Right atrium auricular region (tissue), 2 donors: Measurements from ENCODE around the gene C10orf67. TPM values are rescaled to one million over a fixed set of nuclear protein-coding genes. Genes with fewer than 3 reads are reported as not detected.

ENCODE experiments used
- DNase-seq: peaks from one replicate; pipeline ENCODE4 v3.0.0-alpha.2; 2019; ENCODE audit warnings: low spot score
- H3K27ac ChIP-seq, 2 donors: fragments of 200-600 bp; sonication (generic); 1 replicate in 1 of 2; 2 replicates in 1 of 2; pipeline ENCODE4 v1.5.1; 2016 to 2019
- H3K27me3 ChIP-seq, 2 donors: fragments of 200-600 bp; sonication (generic); one replicate each; pipeline versions ENCODE4 v1.5.1 to v1.6.0; 2017 to 2019
- H3K36me3 ChIP-seq: fragments of 200-600 bp; sonication (generic); one replicate; pipeline ENCODE4 v1.5.1; 2016
- H3K4me1 ChIP-seq, 2 donors: fragments of 200-600 bp; sonication (generic); one replicate each; pipeline versions ENCODE4 v1.5.1 to v1.6.0; 2017 to 2019
- H3K4me3 ChIP-seq, 2 donors: fragments of 200-600 bp; sonication (generic); 1 replicate in 1 of 2; 2 replicates in 1 of 2; pipeline ENCODE4 v1.5.1; 2017 to 2019; ENCODE audit warnings: mild to moderate bottlenecking in 1 of 2, moderate library complexity in 1 of 2
- H3K9me3 ChIP-seq, 2 donors: fragments of 200-600 bp; sonication (generic); one replicate each; pipeline ENCODE4 v1.5.1; 2019
- total RNA-seq, 2 donors: library from RNA; depleted of rRNA; stranded (reverse); fragments of >200 nt; gene quantifications; one replicate each; pipeline ENCODE4 v1.1.0, GENCODE V29; 2016
- TF ChIP-seq, protein P1 (sequence below), 2 donors: fragments of 200-600 bp; sonication (generic); IDR thresholded peaks; one replicate each; pipeline ENCODE4 v1.5.1; 2019; ENCODE audit warnings: antibody characterized with exemption in 2 of 2

Gene C10orf67
- total RNA-seq, 2 donors from 2014 or later = 0.16 to 0.44 TPM

- TF ChIP-seq, protein P1, sequence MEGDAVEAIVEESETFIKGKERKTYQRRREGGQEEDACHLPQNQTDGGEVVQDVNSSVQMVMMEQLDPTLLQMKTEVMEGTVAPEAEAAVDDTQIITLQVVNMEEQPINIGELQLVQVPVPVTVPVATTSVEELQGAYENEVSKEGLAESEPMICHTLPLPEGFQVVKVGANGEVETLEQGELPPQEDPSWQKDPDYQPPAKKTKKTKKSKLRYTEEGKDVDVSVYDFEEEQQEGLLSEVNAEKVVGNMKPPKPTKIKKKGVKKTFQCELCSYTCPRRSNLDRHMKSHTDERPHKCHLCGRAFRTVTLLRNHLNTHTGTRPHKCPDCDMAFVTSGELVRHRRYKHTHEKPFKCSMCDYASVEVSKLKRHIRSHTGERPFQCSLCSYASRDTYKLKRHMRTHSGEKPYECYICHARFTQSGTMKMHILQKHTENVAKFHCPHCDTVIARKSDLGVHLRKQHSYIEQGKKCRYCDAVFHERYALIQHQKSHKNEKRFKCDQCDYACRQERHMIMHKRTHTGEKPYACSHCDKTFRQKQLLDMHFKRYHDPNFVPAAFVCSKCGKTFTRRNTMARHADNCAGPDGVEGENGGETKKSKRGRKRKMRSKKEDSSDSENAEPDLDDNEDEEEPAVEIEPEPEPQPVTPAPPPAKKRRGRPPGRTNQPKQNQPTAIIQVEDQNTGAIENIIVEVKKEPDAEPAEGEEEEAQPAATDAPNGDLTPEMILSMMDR (IDR thresholded peaks at IDR 0.05) = no peak
Observed at GRCh38 chr10:23363793-23364135, 19.2 kb upstream of the C10orf67 start.

DNA sequence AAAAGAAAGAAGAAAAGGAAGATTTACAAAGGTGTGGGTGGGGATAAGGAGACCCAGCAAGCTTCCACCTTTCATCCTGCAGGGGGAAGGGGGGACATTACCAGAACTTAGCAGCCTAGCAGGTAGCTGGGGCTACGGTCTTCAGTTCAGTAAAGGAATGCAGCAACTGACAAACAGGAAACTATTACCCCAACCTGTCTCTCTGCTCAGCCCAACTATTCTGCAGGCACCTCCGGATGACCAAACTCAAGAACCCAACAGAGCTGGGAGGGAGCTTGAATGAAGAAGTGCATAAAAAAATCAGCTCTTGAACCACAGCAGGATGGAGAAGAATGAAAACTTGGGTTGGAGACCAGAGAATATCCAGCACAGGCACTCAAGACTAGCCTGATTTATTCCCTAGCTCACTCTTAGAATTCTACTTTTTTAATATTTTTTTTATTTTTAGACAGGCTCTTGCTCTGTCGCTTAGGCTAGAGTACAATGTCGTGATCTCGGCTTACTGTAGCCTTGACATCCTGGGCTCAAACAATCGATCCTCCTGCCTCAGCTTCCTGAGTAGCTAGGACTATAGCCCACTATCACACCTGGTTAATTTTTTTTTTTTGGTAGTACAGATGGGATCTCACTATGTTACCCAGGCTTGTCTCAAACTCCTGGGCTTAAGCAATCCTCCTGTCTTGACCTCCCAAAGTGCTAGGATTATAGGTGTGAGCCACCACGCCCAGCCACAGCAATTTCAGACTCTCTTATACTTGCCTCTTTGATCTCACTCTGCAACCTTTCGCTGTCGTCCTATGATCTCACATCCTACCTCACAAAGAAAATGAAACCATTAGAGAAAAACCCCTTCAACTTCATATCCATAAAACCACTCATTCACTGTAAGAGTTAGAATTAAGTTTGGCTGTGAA, 18.5 kb upstream of the C10orf67 start:
- Histone ChIP-seq H3K36me3 (no peaks in the 10 kb centered on the region), H3K4me1 (no peaks in the 10 kb centered on the region), H3K27ac (no peak overlapping the region), H3K9me3 (no peaks in the 10 kb centered on the region), H3K27me3 (no peaks in the 10 kb centered on the region), H3K4me3 (no peak overlapping the region)
- DNase-seq = no peak
- TF ChIP-seq, protein P1 (IDR thresholded peaks at IDR 0.05) = no peak

More at GRCh38 chr10:23363793-23364135, 19.2 kb upstream of the C10orf67 start:
- Histone ChIP-seq H3K4me3 (no peak overlapping the region), H3K27ac (no peak overlapping the region), H3K36me3 (no peaks in the 10 kb centered on the region), H3K4me1 (no peaks in the 10 kb centered on the region), H3K9me3 (no peaks in the 10 kb centered on the region), H3K27me3 (no peaks in the 10 kb centered on the region)
- no peak for DNase-seq

DNA sequence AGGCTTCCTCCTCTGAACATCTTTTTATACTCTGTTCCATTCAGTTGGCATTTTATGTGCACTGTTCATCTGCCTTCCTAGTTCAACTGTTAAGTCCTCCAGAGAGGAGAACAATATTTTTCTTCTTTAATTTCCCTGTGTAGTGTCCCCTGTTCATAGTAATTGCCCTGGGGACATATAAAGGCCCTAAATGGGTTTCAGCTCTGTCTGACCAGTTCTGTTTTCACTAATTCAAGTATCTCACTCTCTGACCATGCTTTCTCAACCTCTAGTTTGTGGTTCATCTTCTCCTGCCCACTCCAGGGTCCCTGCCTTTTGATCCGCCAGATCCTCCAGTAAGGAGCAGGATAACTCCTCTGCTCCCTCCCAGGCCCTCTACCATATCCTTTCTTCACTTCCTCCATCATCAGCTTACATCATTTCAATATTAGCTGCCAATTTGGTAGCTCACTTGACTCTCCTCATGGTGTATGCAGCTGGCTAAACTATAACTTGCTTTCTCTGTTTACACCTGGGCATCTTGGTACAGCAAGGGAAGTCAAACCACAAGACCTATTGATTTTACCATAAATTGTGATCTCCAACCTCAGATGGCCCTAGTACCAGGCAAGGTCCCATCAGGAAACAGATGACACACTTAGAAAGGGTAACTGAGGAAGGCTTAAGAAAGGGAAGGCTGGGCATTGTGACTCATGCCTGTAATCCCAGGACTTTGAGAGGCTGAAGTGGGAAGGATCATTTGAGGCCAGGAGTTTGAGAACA, 17.7 kb upstream of the C10orf67 start:
- no peak overlapping the region for H3K27ac ChIP-seq
- H3K36me3 ChIP-seq = no peaks in the 10 kb centered on the region
- TF ChIP-seq, protein P1 (IDR thresholded peaks at IDR 0.05) = no peak
- no peak for DNase-seq
- no peaks in the 10 kb centered on the region for H3K27me3 ChIP-seq
- H3K4me1 ChIP-seq = no peaks in the 10 kb centered on the region
- no peaks in the 10 kb centered on the region for H3K9me3 ChIP-seq
- no peak overlapping the region for H3K4me3 ChIP-seq

- Histone ChIP-seq H3K27ac (no peak overlapping the region), H3K9me3 (no peaks in the 10 kb centered on the region), H3K36me3 (no peaks in the 10 kb centered on the region), H3K4me3 (no peak overlapping the region), H3K4me1 (no peaks in the 10 kb centered on the region), H3K27me3 (no peaks in the 10 kb centered on the region)
- TF ChIP-seq, protein P1 (IDR thresholded peaks at IDR 0.05) = no peak
- no peak for DNase-seq
Observed at GRCh38 chr10:23361665-23362064, 17.1 kb upstream of the C10orf67 start.

GRCh38 chr10:23359692-23360380, 15.2 kb upstream of the C10orf67 start:
- no peak overlapping the region for H3K27ac ChIP-seq
- no peak overlapping the region for H3K4me3 ChIP-seq
- TF ChIP-seq, protein P1 (IDR thresholded peaks at IDR 0.05) = no peak
- H3K27me3 ChIP-seq = no peaks in the 10 kb centered on the region
- H3K4me1 ChIP-seq = no peaks in the 10 kb centered on the region
- H3K9me3 ChIP-seq = no peaks in the 10 kb centered on the region
- DNase-seq = no peak
- H3K36me3 ChIP-seq = no peaks in the 10 kb centered on the region
